ENCODE data around the gene SCRT2.

Gene SCRT2

GRCh38 chr20:623021-623420 lies 52.6 kb downstream of the SCRT2 start:
- DNase-seq, result no peak

GRCh38 chr20:622161-622560 lies 53.4 kb downstream of the SCRT2 start:
- DNase-seq, result no peak

GRCh38 chr20:621125-621756 lies 54.4 kb downstream of the SCRT2 start:
- no peak for DNase-seq

GRCh38 chr20:620246-620645 lies 55.4 kb downstream of the SCRT2 start:
- no peak for DNase-seq

GRCh38 chr20:618980-619379 lies 56.6 kb downstream of the SCRT2 start:
- DNase-seq, result no peak

GRCh38 chr20:617934-618690 lies 57.5 kb downstream of the SCRT2 start:
- DNase-seq, result no peak

- no peak for DNase-seq
Observed at GRCh38 chr20:615514-615913, 60.1 kb downstream of the SCRT2 start.

GRCh38 chr20:611843-612185 lies 63.8 kb downstream of the SCRT2 start:
- no peak for DNase-seq

All from activated effector memory CD4-positive, alpha-beta T cell treated with anti-CD3 and anti-CD28 coated beads, Interleukin-2, amount 50 U/mL, for 16 hours (primary cell).